ENCODE results near the gene IL2RG. TPM values are rescaled to one million over a fixed set of nuclear protein-coding genes. Genes with fewer than 3 reads are reported as not detected.
A peak's percentile ranks its signal among the peaks of the same experiment; 100 is the strongest.

The IL2RG gene
- polyA plus RNA-seq, 1 experiment: not detected

DNA sequence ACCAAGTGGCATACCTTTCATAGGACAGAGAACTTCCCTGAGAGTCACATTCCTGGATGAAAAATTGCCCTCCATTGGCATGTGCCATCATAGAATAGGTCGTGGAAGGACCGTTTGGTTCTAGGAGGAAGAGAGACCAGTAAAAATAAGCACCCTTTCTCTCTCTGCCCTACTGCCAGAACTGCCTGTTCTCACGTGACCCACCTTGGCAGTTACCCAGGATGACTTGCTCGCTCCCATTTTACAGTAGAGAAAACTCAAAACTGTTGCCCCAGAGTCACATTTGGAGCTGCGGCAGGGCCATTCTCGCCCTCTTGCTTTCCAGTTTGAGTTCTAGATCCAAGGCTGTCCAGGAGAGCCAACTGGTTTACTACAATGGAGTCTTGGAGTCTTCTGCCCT, 32.1 kb upstream of the IL2RG start:
- Histone ChIP-seq H3K27me3 (ENCODE audit: control insufficient read depth, insufficient read depth, low read length) (no peaks in the 10 kb centered on the region), H3K27ac (ENCODE audit: low read depth, low read length) (no peak overlapping the region), H3K9me3 (ENCODE audit: control insufficient read depth, insufficient read depth, low read length) (no peaks in the 10 kb centered on the region), H3K4me3 (ENCODE audit: low read depth, low read length) (no peak overlapping the region)
- no peak for DNase-seq (ENCODE audit: low read depth, low spot score)
- TF ChIP-seq, protein P1, sequence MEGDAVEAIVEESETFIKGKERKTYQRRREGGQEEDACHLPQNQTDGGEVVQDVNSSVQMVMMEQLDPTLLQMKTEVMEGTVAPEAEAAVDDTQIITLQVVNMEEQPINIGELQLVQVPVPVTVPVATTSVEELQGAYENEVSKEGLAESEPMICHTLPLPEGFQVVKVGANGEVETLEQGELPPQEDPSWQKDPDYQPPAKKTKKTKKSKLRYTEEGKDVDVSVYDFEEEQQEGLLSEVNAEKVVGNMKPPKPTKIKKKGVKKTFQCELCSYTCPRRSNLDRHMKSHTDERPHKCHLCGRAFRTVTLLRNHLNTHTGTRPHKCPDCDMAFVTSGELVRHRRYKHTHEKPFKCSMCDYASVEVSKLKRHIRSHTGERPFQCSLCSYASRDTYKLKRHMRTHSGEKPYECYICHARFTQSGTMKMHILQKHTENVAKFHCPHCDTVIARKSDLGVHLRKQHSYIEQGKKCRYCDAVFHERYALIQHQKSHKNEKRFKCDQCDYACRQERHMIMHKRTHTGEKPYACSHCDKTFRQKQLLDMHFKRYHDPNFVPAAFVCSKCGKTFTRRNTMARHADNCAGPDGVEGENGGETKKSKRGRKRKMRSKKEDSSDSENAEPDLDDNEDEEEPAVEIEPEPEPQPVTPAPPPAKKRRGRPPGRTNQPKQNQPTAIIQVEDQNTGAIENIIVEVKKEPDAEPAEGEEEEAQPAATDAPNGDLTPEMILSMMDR (IDR thresholded peaks at IDR 0.05; ENCODE audit: low read depth, low read length): no peak
- POLR2A ChIA-PET: no interaction called here
- CTCF ChIA-PET: no interaction called here

DNA sequence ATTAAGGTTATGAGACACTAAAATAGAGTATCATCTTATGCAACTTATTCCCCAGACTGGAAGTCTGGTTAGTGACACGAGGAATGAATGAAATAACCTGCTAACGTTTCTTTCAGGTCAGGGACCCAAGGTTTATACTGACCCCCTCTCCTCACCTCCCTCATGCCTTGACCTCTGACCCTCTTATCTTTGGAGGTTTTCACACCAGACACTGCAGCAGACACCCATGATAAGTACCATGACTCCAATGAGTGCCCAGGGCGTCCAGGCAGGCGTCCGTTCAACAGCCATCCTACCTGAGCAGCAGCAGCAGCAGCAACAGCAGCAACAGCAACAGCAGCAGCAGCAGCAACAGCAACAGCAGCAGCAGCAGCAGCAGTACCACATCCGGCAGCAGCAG, 29.1 kb upstream of the IL2RG start:
- POLR2A ChIA-PET: no interaction called here
- CTCF ChIA-PET: interaction anchor here (2.4 kb wide), 1 partner anchor 11 kb away, joined by 8 read pairs; no protein-coding TSS in a partner anchor
- TF ChIP-seq, protein P1 (IDR thresholded peaks at IDR 0.05; ENCODE audit: low read depth, low read length): no peak
- H3K9me3 ChIP-seq (ENCODE audit: control insufficient read depth, insufficient read depth, low read length): no peaks in the 10 kb centered on the region
- no peak overlapping the region for H3K27ac ChIP-seq (ENCODE audit: low read depth, low read length)
- no peak overlapping the region for H3K4me3 ChIP-seq (ENCODE audit: low read depth, low read length)
- no peaks in the 10 kb centered on the region for H3K27me3 ChIP-seq (ENCODE audit: control insufficient read depth, insufficient read depth, low read length)
- no peak for DNase-seq (ENCODE audit: low read depth, low spot score)

DNA sequence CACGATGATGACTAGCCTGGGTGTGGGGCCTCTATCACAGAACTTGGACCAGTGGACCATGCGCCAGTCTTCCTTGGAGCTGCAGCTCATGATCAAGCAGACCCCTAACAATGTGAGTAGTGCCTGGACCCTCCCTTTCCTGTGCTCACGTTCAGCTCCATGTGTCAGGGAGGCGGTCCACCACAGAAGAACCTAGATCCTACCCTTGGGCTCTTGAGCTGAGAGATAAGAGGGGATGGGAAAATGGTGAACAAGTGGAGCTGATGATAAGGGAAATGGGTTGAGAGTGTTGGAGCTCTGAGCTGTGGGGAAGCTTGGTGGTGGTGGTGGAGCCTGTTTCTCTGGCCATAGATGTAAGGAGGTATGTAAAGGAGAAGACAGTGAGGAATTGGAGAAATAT, 20.1 kb upstream of the IL2RG start:
- TF ChIP-seq, protein P1 (IDR thresholded peaks at IDR 0.05; ENCODE audit: low read depth, low read length): no peak

DNA sequence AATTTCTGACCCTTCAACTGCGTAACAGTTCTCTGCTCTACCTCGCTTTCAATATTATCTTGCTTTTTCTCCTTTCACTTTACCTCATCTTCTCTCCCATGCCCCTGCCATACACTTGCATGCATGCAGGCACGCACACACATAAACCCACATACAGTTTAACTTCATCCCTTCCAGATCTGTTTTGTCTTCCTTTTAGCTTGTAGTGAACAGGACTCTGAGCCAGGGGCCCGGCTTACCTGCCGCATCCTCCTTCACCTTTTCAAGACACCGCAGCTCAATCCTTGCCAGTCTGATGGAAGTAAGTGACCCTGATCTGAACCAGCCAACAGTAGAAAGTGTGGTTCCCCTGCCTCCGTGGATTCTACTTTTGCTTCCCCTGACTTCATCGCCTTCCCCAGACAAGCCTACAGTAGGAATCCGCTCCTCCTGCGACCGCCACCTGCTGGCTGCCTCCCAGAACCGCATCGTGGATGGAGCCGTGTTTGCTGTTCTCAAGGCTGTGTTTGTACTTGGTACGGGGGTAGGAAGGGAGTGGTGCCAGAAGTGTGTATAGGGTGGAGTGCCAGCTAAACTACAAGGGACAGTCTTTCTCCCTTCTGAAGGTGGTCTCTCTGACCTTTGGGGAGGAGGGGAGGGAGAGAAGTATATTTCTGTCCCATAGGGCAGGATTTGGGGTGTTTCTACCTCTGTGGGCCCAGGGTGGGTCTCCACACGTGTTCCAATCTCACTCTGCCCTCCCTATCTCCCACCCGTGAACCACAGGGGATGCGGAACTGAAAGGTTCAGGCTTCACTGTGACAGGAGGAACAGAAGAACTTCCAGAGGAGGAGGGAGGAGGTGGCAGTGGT, 17.8 kb upstream of the IL2RG start:
- CTCF ChIA-PET: interaction anchor here (0.5 to 2.7 kb wide), 14 partner anchors 10 to 839 kb away, joined by 3 to 16 read pairs (median 4); partner anchors contain the start of gene MED12
- POLR2A ChIA-PET: no interaction called here
- no peaks in the 10 kb centered on the region for H3K9me3 ChIP-seq (ENCODE audit: control insufficient read depth, insufficient read depth, low read length)
- no peak overlapping the region for H3K27ac ChIP-seq (ENCODE audit: low read depth, low read length)
- TF ChIP-seq, protein P1 (IDR thresholded peaks at IDR 0.05; ENCODE audit: low read depth, low read length): peak; percentile 79
- no peak overlapping the region for H3K4me3 ChIP-seq (ENCODE audit: low read depth, low read length)
- no peaks in the 10 kb centered on the region for H3K27me3 ChIP-seq (ENCODE audit: control insufficient read depth, insufficient read depth, low read length)
- DNase-seq (ENCODE audit: low read depth, low spot score): no peak

More for the DNA sequence above, 20.1 kb upstream of the IL2RG start:
- DNase-seq (ENCODE audit: low read depth, low spot score): no peak
- Histone ChIP-seq H3K27ac (ENCODE audit: low read depth, low read length) (no peak overlapping the region), H3K4me3 (ENCODE audit: low read depth, low read length) (no peak overlapping the region), H3K27me3 (ENCODE audit: control insufficient read depth, insufficient read depth, low read length) (no peaks in the 10 kb centered on the region), H3K9me3 (ENCODE audit: control insufficient read depth, insufficient read depth, low read length) (no peaks in the 10 kb centered on the region)
- POLR2A ChIA-PET: no interaction called here
- CTCF ChIA-PET: interaction anchor here (0.8 kb wide), 1 partner anchor 134 kb away, joined by 3 read pairs; no protein-coding TSS in a partner anchor

DNA sequence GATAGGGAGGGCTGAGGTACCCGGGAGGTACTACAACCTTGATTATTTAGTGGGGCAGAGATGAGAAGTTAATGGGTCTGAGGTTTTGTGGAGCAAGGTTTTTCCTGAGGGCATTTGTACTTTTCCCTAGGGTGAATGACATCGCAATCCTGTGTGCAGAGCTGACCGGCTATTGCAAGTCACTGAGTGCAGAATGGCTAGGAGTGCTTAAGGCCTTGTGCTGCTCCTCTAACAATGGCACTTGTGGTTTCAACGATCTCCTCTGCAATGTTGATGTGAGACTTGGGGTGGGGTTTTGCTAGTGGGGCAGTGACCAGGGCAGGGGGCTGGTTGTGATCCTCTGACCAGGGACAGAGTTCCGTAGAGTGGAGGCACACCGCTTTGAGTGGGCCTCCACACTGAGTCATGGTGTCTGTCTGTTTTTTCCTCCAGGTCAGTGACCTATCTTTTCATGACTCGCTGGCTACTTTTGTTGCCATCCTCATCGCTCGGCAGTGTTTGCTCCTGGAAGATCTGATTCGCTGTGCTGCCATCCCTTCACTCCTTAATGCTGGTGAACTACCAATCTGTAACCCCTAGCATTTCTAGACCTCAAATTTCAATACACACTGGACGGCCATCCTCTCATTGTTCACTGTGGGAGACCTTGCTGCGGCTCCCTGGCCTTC, 16.9 kb upstream of the IL2RG start:
- ChIA-PET CTCF (interaction anchor here (0.5 to 2.7 kb wide), 11 partner anchors 9 to 158 kb away, joined by 3 to 16 read pairs (median 4); partner anchors contain the start of gene MED12), POLR2A (no interaction called here)
- no peaks in the 10 kb centered on the region for H3K9me3 ChIP-seq (ENCODE audit: control insufficient read depth, insufficient read depth, low read length)
- peak overlapping the region; percentile 11 for H3K27ac ChIP-seq (ENCODE audit: low read depth, low read length)
- DNase-seq (ENCODE audit: low read depth, low spot score): no peak
- no peaks in the 10 kb centered on the region for H3K27me3 ChIP-seq (ENCODE audit: control insufficient read depth, insufficient read depth, low read length)
- no peak overlapping the region for H3K4me3 ChIP-seq (ENCODE audit: low read depth, low read length)
- TF ChIP-seq, protein P1 (IDR thresholded peaks at IDR 0.05; ENCODE audit: low read depth, low read length): no peak
